ENCODE data around the gene URB1. TPM values are rescaled to one million over a fixed set of nuclear protein-coding genes. Genes with fewer than 3 reads are reported as not detected.

Gene URB1
- total and polyA plus RNA-seq, 12 donors, result 4.0 to 17.7 (median 12.6) TPM

DNA sequence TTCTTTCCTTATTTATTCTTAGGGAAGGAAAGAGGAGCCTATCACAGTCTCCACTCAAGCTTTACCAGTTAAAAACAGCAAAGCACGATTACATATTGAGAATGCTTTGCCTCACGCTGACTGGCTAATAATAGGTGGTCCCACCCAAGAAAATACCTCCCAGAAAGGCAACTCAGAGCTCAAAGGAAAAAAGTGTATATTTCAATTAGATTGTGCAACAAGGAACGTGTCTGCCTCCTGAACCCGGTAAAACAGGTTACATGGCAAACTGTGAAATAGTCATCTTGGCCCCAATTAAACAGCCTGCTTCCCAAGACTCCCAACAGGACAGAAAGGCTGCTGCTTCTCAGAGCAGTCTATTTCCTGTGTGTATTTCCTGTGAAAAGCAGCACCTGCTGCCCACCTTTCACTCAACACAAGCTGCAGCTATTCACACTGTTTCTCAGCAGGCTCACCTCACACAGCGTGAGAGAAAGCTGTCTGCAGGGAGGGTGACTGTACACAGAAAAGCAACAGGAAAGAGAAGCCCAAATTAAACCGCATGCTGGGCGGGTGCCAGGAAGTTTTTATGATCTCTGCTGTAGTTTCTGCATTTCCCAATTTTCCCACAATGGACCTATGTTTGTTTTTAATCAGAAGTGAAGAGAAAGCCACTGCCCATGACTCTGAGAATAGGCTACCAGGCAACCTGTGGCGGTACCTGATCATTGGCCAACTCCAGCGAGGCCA, 44.0 kb downstream of the URB1 start:
- Histone ChIP-seq H3K9me3 (peaks cover 0 to 14% (median 0%) of the 10 kb centered on the region in 11 donors), H3K4me1 (peaks cover 0 to 5% (median 0%) of the 10 kb centered on the region in 9 donors), H3K36me3 (peaks cover 6 to 100% (median 82%) of the 10 kb centered on the region in 9 donors), H3K27me3 (no peaks in the 10 kb centered on the region), H3K27ac (no peak overlapping the region), H3K4me3 (no peak overlapping the region)
- TF ChIP-seq, protein P1, sequence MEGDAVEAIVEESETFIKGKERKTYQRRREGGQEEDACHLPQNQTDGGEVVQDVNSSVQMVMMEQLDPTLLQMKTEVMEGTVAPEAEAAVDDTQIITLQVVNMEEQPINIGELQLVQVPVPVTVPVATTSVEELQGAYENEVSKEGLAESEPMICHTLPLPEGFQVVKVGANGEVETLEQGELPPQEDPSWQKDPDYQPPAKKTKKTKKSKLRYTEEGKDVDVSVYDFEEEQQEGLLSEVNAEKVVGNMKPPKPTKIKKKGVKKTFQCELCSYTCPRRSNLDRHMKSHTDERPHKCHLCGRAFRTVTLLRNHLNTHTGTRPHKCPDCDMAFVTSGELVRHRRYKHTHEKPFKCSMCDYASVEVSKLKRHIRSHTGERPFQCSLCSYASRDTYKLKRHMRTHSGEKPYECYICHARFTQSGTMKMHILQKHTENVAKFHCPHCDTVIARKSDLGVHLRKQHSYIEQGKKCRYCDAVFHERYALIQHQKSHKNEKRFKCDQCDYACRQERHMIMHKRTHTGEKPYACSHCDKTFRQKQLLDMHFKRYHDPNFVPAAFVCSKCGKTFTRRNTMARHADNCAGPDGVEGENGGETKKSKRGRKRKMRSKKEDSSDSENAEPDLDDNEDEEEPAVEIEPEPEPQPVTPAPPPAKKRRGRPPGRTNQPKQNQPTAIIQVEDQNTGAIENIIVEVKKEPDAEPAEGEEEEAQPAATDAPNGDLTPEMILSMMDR (IDR thresholded peaks at IDR 0.05), result no peak
- ATAC-seq (no peak), DNase-seq (no peak)
- 89 to 91% methylated on average over 9 of the region's 9 CpGs for WGBS, 2 donors
- intact Hi-C loops (cut with DNase I), result no loop called here

DNA sequence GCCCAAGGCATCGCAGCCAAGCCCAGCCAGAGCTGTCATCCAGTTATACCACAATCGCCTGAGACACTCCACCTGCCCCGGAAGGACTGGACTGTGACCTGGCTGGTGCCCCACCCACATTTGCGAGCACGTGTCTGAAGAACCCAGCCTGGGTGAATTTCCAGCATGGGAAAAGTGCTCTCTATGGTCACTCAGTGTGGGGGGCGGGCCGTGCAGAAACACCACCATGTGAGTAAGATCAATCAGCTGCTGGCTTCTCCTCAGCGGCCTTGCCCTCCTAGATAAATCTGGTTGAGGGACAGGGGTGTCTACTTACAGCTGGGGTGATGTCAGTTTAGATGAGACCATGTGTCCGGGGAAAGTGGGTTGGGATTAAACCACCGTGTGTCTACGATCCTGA, 44.8 kb downstream of the URB1 start:
- Histone ChIP-seq H3K4me3 (no peak overlapping the region), H3K9me3 (peaks cover 0 to 15% (median 0%) of the 10 kb centered on the region in 11 donors), H3K4me1 (peaks cover 0 to 5% (median 0%) of the 10 kb centered on the region in 9 donors), H3K36me3 (peaks cover 6 to 100% (median 82%) of the 10 kb centered on the region in 9 donors), H3K27ac (no peak overlapping the region), H3K27me3 (no peaks in the 10 kb centered on the region)
- TF ChIP-seq, protein P1 (IDR thresholded peaks at IDR 0.05), result no peak
- intact Hi-C loops (cut with DNase I), result no loop called here
- WGBS, 2 donors, result 81% methylated on average over 11 of the region's 11 CpGs
- ATAC-seq (peak in 1 of 8 donors; percentile 23), DNase-seq (no peak)

DNA sequence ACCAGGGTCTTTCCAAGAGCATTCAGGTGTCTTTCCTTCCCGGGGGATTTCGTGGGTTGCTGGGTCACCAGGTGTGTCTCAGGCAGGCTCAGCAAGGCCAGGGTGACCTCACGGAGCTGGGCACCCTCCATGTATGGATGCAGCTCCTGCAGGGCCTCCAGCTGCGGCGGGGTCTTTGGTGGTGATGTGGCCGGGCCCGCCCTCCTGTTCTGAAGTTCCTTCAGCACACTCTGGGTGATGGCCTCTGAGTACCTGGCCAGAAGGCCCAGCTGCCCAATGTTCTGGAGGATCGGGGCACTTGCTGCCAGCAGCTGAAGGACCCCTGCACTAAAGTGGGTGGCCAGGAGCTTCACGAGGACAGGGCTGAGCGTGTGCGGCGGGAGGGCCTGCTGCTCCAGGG, 45.5 kb downstream of the URB1 start:
- Histone ChIP-seq H3K36me3 (peaks cover 6 to 100% (median 81%) of the 10 kb centered on the region in 9 donors), H3K4me3 (no peak overlapping the region), H3K9me3 (peaks cover 0 to 15% (median 0%) of the 10 kb centered on the region in 11 donors), H3K4me1 (peaks cover 0 to 2% (median 0%) of the 10 kb centered on the region in 9 donors), H3K27ac (no peak overlapping the region), H3K27me3 (no peaks in the 10 kb centered on the region)
- TF ChIP-seq, protein P1 (IDR thresholded peaks at IDR 0.05), result no peak
- WGBS, 2 donors, result 92 to 93% methylated on average over 12 of the region's 12 CpGs
- no peak for DNase-seq
- peak in 4 of 8 donors; percentile 9 to 46 (median 14) for ATAC-seq
- intact Hi-C loops (cut with DNase I), result no loop called here

DNA sequence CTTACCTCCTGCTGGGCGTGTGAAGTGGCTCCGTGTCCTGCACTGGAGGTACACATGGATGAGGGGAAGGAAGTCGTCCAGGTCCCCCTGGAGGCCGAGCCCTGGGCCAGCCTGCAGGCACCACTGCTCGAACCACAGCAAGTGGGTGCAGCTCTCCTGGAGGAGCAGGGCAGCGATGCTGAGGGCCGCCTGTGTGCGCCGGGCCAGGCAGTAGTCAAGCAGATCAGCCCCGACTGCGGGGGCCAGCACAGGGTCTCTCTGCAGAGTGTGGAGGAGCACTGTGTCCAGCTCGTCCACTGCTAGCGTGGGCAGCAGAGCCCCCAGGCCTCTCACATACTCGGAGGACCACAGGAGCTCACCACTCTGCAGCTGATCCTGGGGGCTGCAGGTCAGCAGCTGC, 45.9 kb downstream of the URB1 start:
- no peak overlapping the region for H3K4me3 ChIP-seq
- DNase-seq, result no peak

More for the DNA sequence above, 45.9 kb downstream of the URB1 start:
- 92 to 96% methylated on average over 14 of the region's 14 CpGs for WGBS, 2 donors
- Histone ChIP-seq H3K4me1 (no peaks in the 10 kb centered on the region), H3K27ac (no peak overlapping the region), H3K9me3 (peaks cover 0 to 15% (median 0%) of the 10 kb centered on the region in 11 donors), H3K36me3 (peaks cover 6 to 100% (median 80%) of the 10 kb centered on the region in 9 donors), H3K27me3 (no peaks in the 10 kb centered on the region)
- peak in 2 of 8 donors; percentile 10 to 13 for ATAC-seq
- TF ChIP-seq, protein P1 (IDR thresholded peaks at IDR 0.05), result no peak
- intact Hi-C loops (cut with DNase I), result no loop called here
